Glutamatergic neuron (in vitro differentiated cells): ENCODE measurements around the gene CIDEA. TPM values are rescaled to one million over a fixed set of nuclear protein-coding genes. Genes with fewer than 3 reads are reported as not detected.

Experiments used
- DNase-seq: peaks from one replicate; pipeline ENCODE4 v3.0.0; 2022
- H3K27ac Mint-ChIP-seq: one replicate; pipeline ENCODE4 v1.8.0; 2020; ENCODE audit warnings: mild to moderate bottlenecking, mixed read lengths, inconsistent platforms; ENCODE audit not compliant: unreplicated experiment
- H3K27me3 Mint-ChIP-seq: one replicate; pipeline ENCODE4 v1.8.0; 2020; ENCODE audit warnings: mild to moderate bottlenecking, moderate library complexity, mixed read lengths, inconsistent platforms; ENCODE audit not compliant: unreplicated experiment
- H3K36me3 Mint-ChIP-seq: one replicate; pipeline ENCODE4 v1.8.0; 2020; ENCODE audit warnings: mild to moderate bottlenecking, mixed read lengths, inconsistent platforms; ENCODE audit not compliant: unreplicated experiment
- H3K4me1 Mint-ChIP-seq: one replicate; pipeline ENCODE4 v1.8.0; 2020; ENCODE audit warnings: mild to moderate bottlenecking, low read depth, mixed read lengths, inconsistent platforms; ENCODE audit not compliant: unreplicated experiment
- H3K4me3 Mint-ChIP-seq: one replicate; pipeline ENCODE4 v1.8.0; 2020; ENCODE audit warnings: mild to moderate bottlenecking, mixed read lengths, inconsistent platforms; ENCODE audit not compliant: unreplicated experiment
- H3K9me3 Mint-ChIP-seq: one replicate; pipeline ENCODE4 v1.8.0; 2020; ENCODE audit warnings: mild to moderate bottlenecking, moderate library complexity, mixed read lengths, inconsistent platforms; ENCODE audit not compliant: unreplicated experiment
- CTCF ChIP-seq: fragments of 200-600 bp; sonication (generic); IDR thresholded peaks from one replicate; pipeline ENCODE4 v1.5.0; 2021; ENCODE audit not compliant: partially characterized antibody, unreplicated experiment
- total RNA-seq: library from RNA; stranded (reverse); fragmentation: NEBNext Ultra II Directional; extraction: Animal tissue kit (Norgen Biotek cat#: 25700); gene quantifications from one replicate; pipeline ENCODE4 v1.2.1, GENCODE V29; 2021; ENCODE audit not compliant: unreplicated experiment

The CIDEA gene
- total RNA-seq, 1 donor from 2014 or later, result not detected

GRCh38 chr18:12251311-12251710 is 2.9 kb upstream of the CIDEA start:
- peaks cover 17% of the 10 kb centered on the region for H3K4me1 Mint-ChIP-seq
- H3K36me3 Mint-ChIP-seq, result peaks cover 5% of the 10 kb centered on the region
- H3K27ac Mint-ChIP-seq, result no peak overlapping the region
- H3K27me3 Mint-ChIP-seq, result peaks cover 36% of the 10 kb centered on the region
- TF ChIP-seq CTCF, result no peak
- peaks cover 8% of the 10 kb centered on the region for H3K9me3 Mint-ChIP-seq
- no peak for DNase-seq
- H3K4me3 Mint-ChIP-seq, result no peak overlapping the region

GRCh38 chr18:12252061-12252460 is 2.1 kb upstream of the CIDEA start:
- no peak for DNase-seq
- Mint-ChIP-seq H3K9me3 (peaks cover 8% of the 10 kb centered on the region), H3K4me3 (peak overlapping the region; percentile 25), H3K4me1 (peaks cover 17% of the 10 kb centered on the region), H3K36me3 (peaks cover 5% of the 10 kb centered on the region), H3K27me3 (peaks cover 37% of the 10 kb centered on the region), H3K27ac (no peak overlapping the region)
- TF ChIP-seq CTCF, result no peak

GRCh38 chr18:12253027-12253426 is 1.1 kb upstream of the CIDEA start:
- no peak for DNase-seq
- Mint-ChIP-seq H3K4me3 (peak overlapping the region; percentile 86), H3K27ac (no peak overlapping the region), H3K36me3 (peaks cover 5% of the 10 kb centered on the region), H3K9me3 (peaks cover 8% of the 10 kb centered on the region), H3K27me3 (peaks cover 40% of the 10 kb centered on the region), H3K4me1 (peaks cover 17% of the 10 kb centered on the region)
- TF ChIP-seq CTCF, result no peak

- DNase-seq, result peak; percentile 42
- peaks cover 39% of the 10 kb centered on the region for H3K27me3 Mint-ChIP-seq
Measured at GRCh38 chr18:12253663-12254135, 462 bp upstream of the CIDEA start.

More at GRCh38 chr18:12253663-12254135, 462 bp upstream of the CIDEA start:
- H3K4me3 Mint-ChIP-seq, result peak overlapping the region; percentile 86
- TF ChIP-seq CTCF, result no peak
- H3K4me1 Mint-ChIP-seq, result peaks cover 15% of the 10 kb centered on the region
- H3K36me3 Mint-ChIP-seq, result peaks cover 5% of the 10 kb centered on the region
- peaks cover 6% of the 10 kb centered on the region for H3K9me3 Mint-ChIP-seq
- no peak overlapping the region for H3K27ac Mint-ChIP-seq
